Measurements from ENCODE around the gene CDHR1.

The CDHR1 gene

GRCh38 chr10:84173501-84173929, 20.8 kb upstream of the CDHR1 start, which contains the start of gene GPR15LG:
TSS of gene GPR15LG (plus strand) at chr10:84173801. CDS start at chr10:84173852, 51 bp downstream.
- no peak within 1 kb of the TSS for H3K4me3 ChIP-seq (replicated peaks; ENCODE audit: low read depth, low read length)
- no peak for TF ChIP-seq CTCF (IDR thresholded peaks at IDR 0.05; ENCODE audit: low read depth, low read length, missing control alignments)
- no peak for DNase-seq (ENCODE audit: extremely low read depth, low read depth)

- TF ChIP-seq CTCF (IDR thresholded peaks at IDR 0.05; ENCODE audit: low read depth, low read length, missing control alignments): no peak
- DNase-seq (ENCODE audit: extremely low read depth, low read depth): no peak
- H3K4me3 ChIP-seq (replicated peaks; ENCODE audit: low read depth, low read length): no peak overlapping the region
These were observed 18.9 kb upstream of the CDHR1 start for GRCh38 chr10:84175436-84175835.

GRCh38 chr10:84176351-84176750, 18.0 kb upstream of the CDHR1 start:
- no peak for DNase-seq (ENCODE audit: extremely low read depth, low read depth)
- TF ChIP-seq CTCF (IDR thresholded peaks at IDR 0.05; ENCODE audit: low read depth, low read length, missing control alignments): no peak
- no peak overlapping the region for H3K4me3 ChIP-seq (replicated peaks; ENCODE audit: low read depth, low read length)

- no peak overlapping the region for H3K4me3 ChIP-seq (replicated peaks; ENCODE audit: low read depth, low read length)
- DNase-seq (ENCODE audit: extremely low read depth, low read depth): no peak
These were observed 17.4 kb upstream of the CDHR1 start for GRCh38 chr10:84176836-84177474.

GRCh38 chr10:84177541-84178141, 16.7 kb upstream of the CDHR1 start:
- no peak overlapping the region for H3K4me3 ChIP-seq (replicated peaks; ENCODE audit: low read depth, low read length)
- no peak for DNase-seq (ENCODE audit: extremely low read depth, low read depth)
- no peak for TF ChIP-seq CTCF (IDR thresholded peaks at IDR 0.05; ENCODE audit: low read depth, low read length, missing control alignments)

More at GRCh38 chr10:84176836-84177474, 17.4 kb upstream of the CDHR1 start:
- no peak for TF ChIP-seq CTCF (IDR thresholded peaks at IDR 0.05; ENCODE audit: low read depth, low read length, missing control alignments)

GRCh38 chr10:84178160-84178609, 16.2 kb upstream of the CDHR1 start:
- TF ChIP-seq CTCF (IDR thresholded peaks at IDR 0.05; ENCODE audit: low read depth, low read length, missing control alignments): no peak
- DNase-seq (ENCODE audit: extremely low read depth, low read depth): no peak
- H3K4me3 ChIP-seq (replicated peaks; ENCODE audit: low read depth, low read length): no peak overlapping the region

All from HFF-Myc (cell line).